ENCODE results near the gene APOOL. TPM values are rescaled to one million over a fixed set of nuclear protein-coding genes. Genes with fewer than 3 reads are reported as not detected.
"Not testable (repeated sequence)": the region's sequence is repeated elsewhere in the genome, so short reads cannot be mapped to it uniquely, and the experiment has no call there.

Gene APOOL
- total and polyA plus RNA-seq, 8 donors: 17.6 to 25.7 (median 18.7) TPM

DNA sequence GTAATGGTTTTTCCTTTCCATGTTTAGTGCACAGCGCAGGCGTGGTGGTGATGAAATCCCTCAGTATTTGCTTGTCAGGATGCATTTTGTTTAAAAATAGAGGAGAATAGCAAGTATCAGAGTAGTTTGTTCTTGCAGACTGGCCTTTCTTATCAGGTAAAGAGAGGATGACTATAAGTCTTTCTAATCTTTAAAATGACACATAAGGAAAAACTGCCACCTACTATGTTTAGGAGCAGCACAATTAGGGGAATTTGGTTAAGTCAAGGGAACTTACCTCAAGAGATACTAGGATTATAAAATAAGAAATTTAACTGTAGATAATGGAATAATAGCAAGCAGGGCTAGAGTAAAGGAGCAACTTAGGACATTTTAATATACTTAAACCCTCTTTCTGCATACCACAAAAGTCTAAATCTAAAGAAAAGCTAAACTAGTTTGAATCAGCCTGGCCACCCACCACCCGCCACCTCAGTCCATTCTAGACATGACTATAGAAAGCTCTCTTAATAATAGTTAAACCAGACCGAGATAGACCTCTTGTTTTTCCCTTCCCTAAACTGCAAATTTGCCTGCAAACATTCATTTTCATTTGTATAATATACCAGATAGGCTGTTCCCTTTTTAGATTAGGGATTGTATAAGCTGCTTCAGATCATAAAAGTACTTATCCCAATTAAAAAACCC lies 62.0 kb downstream of the APOOL start:
- TF ChIP-seq, protein P1, sequence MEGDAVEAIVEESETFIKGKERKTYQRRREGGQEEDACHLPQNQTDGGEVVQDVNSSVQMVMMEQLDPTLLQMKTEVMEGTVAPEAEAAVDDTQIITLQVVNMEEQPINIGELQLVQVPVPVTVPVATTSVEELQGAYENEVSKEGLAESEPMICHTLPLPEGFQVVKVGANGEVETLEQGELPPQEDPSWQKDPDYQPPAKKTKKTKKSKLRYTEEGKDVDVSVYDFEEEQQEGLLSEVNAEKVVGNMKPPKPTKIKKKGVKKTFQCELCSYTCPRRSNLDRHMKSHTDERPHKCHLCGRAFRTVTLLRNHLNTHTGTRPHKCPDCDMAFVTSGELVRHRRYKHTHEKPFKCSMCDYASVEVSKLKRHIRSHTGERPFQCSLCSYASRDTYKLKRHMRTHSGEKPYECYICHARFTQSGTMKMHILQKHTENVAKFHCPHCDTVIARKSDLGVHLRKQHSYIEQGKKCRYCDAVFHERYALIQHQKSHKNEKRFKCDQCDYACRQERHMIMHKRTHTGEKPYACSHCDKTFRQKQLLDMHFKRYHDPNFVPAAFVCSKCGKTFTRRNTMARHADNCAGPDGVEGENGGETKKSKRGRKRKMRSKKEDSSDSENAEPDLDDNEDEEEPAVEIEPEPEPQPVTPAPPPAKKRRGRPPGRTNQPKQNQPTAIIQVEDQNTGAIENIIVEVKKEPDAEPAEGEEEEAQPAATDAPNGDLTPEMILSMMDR (IDR thresholded peaks at IDR 0.05): no peak
- H3K27ac ChIP-seq: no peak overlapping the region
- intact Hi-C loops (cut with DNase I): no loop called here
- no peaks in the 10 kb centered on the region for H3K4me1 ChIP-seq
- no peaks in the 10 kb centered on the region for H3K9me3 ChIP-seq
- H3K4me3 ChIP-seq: no peak overlapping the region
- no peaks in the 10 kb centered on the region for H3K36me3 ChIP-seq
- ATAC-seq: no peak
- no peak for DNase-seq
- no peaks in the 10 kb centered on the region for H3K27me3 ChIP-seq

DNA sequence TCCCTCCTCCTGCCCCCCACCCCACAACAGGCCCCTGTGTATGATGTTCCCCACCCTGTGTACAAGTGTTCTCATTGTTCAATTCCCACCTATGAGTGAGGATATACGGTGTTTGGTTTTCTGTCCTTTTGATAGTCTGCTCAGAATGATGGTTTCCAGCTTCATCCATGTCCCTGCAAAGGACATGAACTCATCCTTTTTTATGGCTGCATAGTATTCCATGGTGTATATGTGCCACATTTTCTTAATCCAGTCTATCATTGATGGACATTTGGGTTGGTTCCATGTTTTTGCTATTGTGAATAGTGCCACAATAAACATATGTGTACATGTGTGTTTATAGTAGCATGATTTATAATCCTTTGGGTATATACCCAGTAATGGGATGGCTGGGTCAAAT lies 73.6 kb downstream of the APOOL start:
- H3K9me3 ChIP-seq; H3K36me3 ChIP-seq; H3K4me1 ChIP-seq; DNase-seq; H3K27ac ChIP-seq; H3K4me3 ChIP-seq; intact Hi-C loops (cut with DNase I); ATAC-seq; H3K27me3 ChIP-seq: not testable (repeated sequence)

DNA sequence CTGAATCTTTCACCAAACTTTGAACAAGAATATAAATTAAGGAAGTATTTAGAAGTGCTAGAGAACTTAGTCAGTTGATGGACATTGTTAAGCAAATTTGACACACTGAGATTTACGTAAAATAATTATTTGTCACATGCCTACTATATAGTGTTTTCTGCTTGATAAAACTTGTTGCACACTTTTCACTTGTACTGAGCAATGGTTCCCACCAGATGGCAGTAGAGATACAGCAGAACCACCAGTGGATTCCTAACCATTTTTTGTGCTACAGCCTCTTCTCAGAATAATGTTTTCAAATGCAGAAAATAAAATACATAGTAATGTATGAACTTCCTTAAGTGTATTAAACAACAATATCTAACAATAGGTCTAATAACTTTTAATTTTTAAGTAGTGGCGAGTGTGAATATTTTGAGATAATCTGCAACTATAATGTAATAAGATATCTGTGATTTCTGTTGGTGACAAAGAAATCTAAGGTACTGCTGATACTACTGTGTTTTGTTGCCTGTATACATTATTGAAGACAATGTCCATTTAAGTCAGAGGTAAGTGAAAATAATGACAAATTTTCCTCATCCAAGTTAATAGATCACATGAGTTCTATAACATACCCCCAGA lies 81.2 kb downstream of the APOOL start:
- Histone ChIP-seq H3K27me3 (no peaks in the 10 kb centered on the region), H3K9me3 (no peaks in the 10 kb centered on the region), H3K27ac (no peak overlapping the region), H3K36me3 (peaks cover 0 to 8% of the 10 kb centered on the region in 2 donors), H3K4me3 (no peak overlapping the region), H3K4me1 (no peaks in the 10 kb centered on the region)
- ATAC-seq (peak; percentile 87), DNase-seq (peak in 2 of 4 donors; percentile 4 to 15)
- intact Hi-C loops (cut with DNase I): no loop called here
- TF ChIP-seq, protein P1 (IDR thresholded peaks at IDR 0.05): peak; percentile 40 to 73

- intact Hi-C loops (cut with DNase I): no loop called here
- Histone ChIP-seq H3K4me1 (no peaks in the 10 kb centered on the region), H3K36me3 (peaks cover 0 to 13% of the 10 kb centered on the region in 2 donors), H3K27me3 (no peaks in the 10 kb centered on the region), H3K4me3 (no peak overlapping the region), H3K27ac (no peak overlapping the region), H3K9me3 (no peaks in the 10 kb centered on the region)
- TF ChIP-seq, protein P1 (IDR thresholded peaks at IDR 0.05): no peak
- ATAC-seq (no peak), DNase-seq (no peak)
Observed at GRCh38 chrX:85089321-85089840, 85.7 kb downstream of the APOOL start.

DNA sequence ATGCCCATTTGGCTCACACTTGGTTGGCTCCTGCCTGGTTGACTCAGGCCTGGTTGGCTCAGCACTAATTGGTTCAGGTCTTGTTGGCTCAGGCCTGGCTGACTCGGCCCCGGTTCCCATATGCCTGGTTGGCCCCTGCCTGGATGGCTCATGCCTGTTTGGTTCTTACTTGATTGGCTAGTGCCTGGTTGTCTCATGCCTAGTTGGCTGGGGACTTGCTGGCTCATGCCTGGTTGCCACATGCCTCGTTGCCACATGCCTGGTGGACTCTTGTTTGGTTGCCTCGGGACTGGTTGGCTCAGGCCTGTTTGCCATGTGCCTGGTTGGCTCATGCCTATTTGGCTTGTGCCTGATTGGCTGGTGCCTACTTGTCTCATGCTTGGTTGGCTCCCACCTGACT lies 103.7 kb downstream of the APOOL start:
- TF ChIP-seq, protein P1 (IDR thresholded peaks at IDR 0.05): no peak
- Histone ChIP-seq H3K36me3 (no peaks in the 10 kb centered on the region), H3K4me3 (no peak overlapping the region), H3K4me1 (no peaks in the 10 kb centered on the region), H3K9me3 (no peaks in the 10 kb centered on the region), H3K27me3 (peaks cover 0 to 4% of the 10 kb centered on the region in 2 donors), H3K27ac (no peak overlapping the region)
- ATAC-seq (no peak), DNase-seq (no peak)
- intact Hi-C loops (cut with DNase I): no loop called here

All from left lung (tissue), 10 donors.